HFFc6 (cell line): ENCODE data around the gene HIP1R. TPM values are rescaled to one million over a fixed set of nuclear protein-coding genes. Genes with fewer than 3 reads are reported as not detected.

Source experiments
- DNase-seq: peaks from one replicate; pipeline ENCODE4 v3.0.0-alpha.2; 2018
- H3K27ac Mint-ChIP-seq: 2 replicates; pipeline ENCODE4 v1.8.0; 2020; ENCODE audit warnings: mild to moderate bottlenecking, mixed read lengths
- H3K27me3 Mint-ChIP-seq: 2 replicates; pipeline ENCODE4 v1.8.0; 2021; ENCODE audit warnings: mild to moderate bottlenecking, moderate library complexity, mixed read lengths; ENCODE audit not compliant: insufficient read depth
- H3K36me3 Mint-ChIP-seq: 2 replicates; pipeline ENCODE4 v1.8.0; 2021; ENCODE audit warnings: low read depth, mixed read lengths
- H3K4me1 Mint-ChIP-seq: 2 replicates; pipeline ENCODE4 v1.8.0; 2020; ENCODE audit warnings: low read depth, mixed read lengths
- H3K4me3 Mint-ChIP-seq: 2 replicates; pipeline ENCODE4 v1.8.0; 2020; ENCODE audit warnings: mild to moderate bottlenecking, moderate library complexity, mixed read lengths
- H3K9me3 Mint-ChIP-seq: 2 replicates; pipeline ENCODE4 v1.8.0; 2020; ENCODE audit warnings: mild to moderate bottlenecking, mixed read lengths
- CTCF ChIP-seq: fragments of 200-600 bp; sonication (generic); IDR thresholded peaks from 2 replicates; pipeline ENCODE4 v1.5.0; 2021; ENCODE audit warnings: antibody characterized with exemption, mild to moderate bottlenecking
- total RNA-seq, 6 experiments: library from RNA; stranded (reverse); fragmentation: NEBNext Ultra II Directional; extraction: Animal tissue kit (Norgen Biotek cat#: 25700); gene quantifications; 2 replicates in 1 of 6; 3 replicates in 5 of 6; pipeline ENCODE4 v1.2.3, GENCODE V29; 2021

The HIP1R gene
- total RNA-seq, 6 experiments from 2014 or later: 6.7 to 9.8 (median 8.4) TPM

DNA sequence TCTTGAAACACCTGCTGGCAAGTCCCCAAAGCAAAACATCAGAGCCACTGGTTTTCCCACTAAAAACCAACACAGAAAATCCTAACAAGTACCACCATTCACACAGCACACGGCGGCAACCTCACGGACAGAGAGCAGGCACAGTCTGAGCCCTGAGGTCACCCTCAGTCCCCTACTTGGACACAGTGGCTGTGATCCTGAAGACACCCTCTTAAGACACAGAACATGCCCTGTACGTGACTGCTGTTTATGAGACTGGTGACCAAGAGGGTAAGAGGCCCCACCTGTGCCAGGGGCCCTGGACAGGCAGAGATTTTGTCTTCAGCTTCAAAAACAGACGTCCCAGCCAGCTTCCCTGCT, 29.6 kb downstream of the HIP1R start:
- no peak overlapping the region for H3K4me3 Mint-ChIP-seq
- no peak for TF ChIP-seq CTCF
- H3K27ac Mint-ChIP-seq: no peak overlapping the region
- no peak for DNase-seq
- H3K36me3 Mint-ChIP-seq: peaks cover 14% of the 10 kb centered on the region
- no peaks in the 10 kb centered on the region for H3K9me3 Mint-ChIP-seq
- peaks cover 1% of the 10 kb centered on the region; the same call in 1 of the 2 replicates for H3K27me3 Mint-ChIP-seq
- peaks cover 4% of the 10 kb centered on the region; the same call in 1 of the 2 replicates for H3K4me1 Mint-ChIP-seq

- Mint-ChIP-seq H3K36me3 (peaks cover 18% of the 10 kb centered on the region), H3K27ac (no peak overlapping the region), H3K9me3 (no peaks in the 10 kb centered on the region)
Measured at GRCh38 chr12:122865268-122866231, 30.3 kb downstream of the HIP1R start.

GRCh38 chr12:122866379-122866778, 31.1 kb downstream of the HIP1R start:
- Mint-ChIP-seq H3K36me3 (peaks cover 18% of the 10 kb centered on the region), H3K4me1 (peaks cover 13% of the 10 kb centered on the region), H3K27ac (no peak overlapping the region), H3K4me3 (no peak overlapping the region), H3K9me3 (no peaks in the 10 kb centered on the region), H3K27me3 (peaks cover 1% of the 10 kb centered on the region; the same call in 1 of the 2 replicates)
- no peak for TF ChIP-seq CTCF
- no peak for DNase-seq

More at GRCh38 chr12:122865268-122866231, 30.3 kb downstream of the HIP1R start:
- peak; percentile 67 for TF ChIP-seq CTCF
- no peak for DNase-seq
- Mint-ChIP-seq H3K27me3 (peaks cover 1% of the 10 kb centered on the region; the same call in 1 of the 2 replicates), H3K4me1 (peaks cover 5% of the 10 kb centered on the region; the same call in 1 of the 2 replicates), H3K4me3 (no peak overlapping the region)

- Mint-ChIP-seq H3K4me3 (no peak overlapping the region), H3K4me1 (peaks cover 20% of the 10 kb centered on the region), H3K27ac (no peak overlapping the region), H3K9me3 (no peaks in the 10 kb centered on the region), H3K36me3 (peaks cover 18% of the 10 kb centered on the region), H3K27me3 (peaks cover 1% of the 10 kb centered on the region; the same call in 1 of the 2 replicates)
- no peak for DNase-seq
- no peak for TF ChIP-seq CTCF
Measured at GRCh38 chr12:122866950-122867607, 31.8 kb downstream of the HIP1R start.

GRCh38 chr12:122867691-122868461, 32.6 kb downstream of the HIP1R start:
- no peaks in the 10 kb centered on the region for H3K9me3 Mint-ChIP-seq

More at GRCh38 chr12:122867691-122868461, 32.6 kb downstream of the HIP1R start:
- Mint-ChIP-seq H3K27me3 (peaks cover 1% of the 10 kb centered on the region; the same call in 1 of the 2 replicates), H3K4me3 (no peak overlapping the region), H3K4me1 (peaks cover 28% of the 10 kb centered on the region), H3K36me3 (peaks cover 18% of the 10 kb centered on the region), H3K27ac (no peak overlapping the region)
- DNase-seq: no peak
- peak; percentile 44 for TF ChIP-seq CTCF
